Nephron (organoid): ENCODE measurements around the gene PERCC1.

ENCODE experiments used
- H3K27ac Mint-ChIP-seq, 3 experiments: 2 replicates each; pipeline ENCODE4 v1.8.0; 2020; ENCODE audit warnings: mixed read lengths in 3 of 3, mild to moderate bottlenecking in 2 of 3, moderate library complexity in 1 of 3
- H3K27me3 Mint-ChIP-seq: 2 replicates; pipeline ENCODE4 v1.8.0; 2021; ENCODE audit warnings: low read depth, mild to moderate bottlenecking, moderate library complexity, mixed read lengths
- H3K36me3 Mint-ChIP-seq: 2 replicates; pipeline ENCODE4 v1.8.0; 2020; ENCODE audit warnings: low read depth, mixed read lengths
- H3K4me1 Mint-ChIP-seq: 2 replicates; pipeline ENCODE4 v1.8.0; 2020; ENCODE audit warnings: mixed read lengths
- H3K4me3 Mint-ChIP-seq, 3 experiments: 2 replicates each; pipeline ENCODE4 v1.8.0; 2020; ENCODE audit warnings: mild to moderate bottlenecking in 3 of 3, mixed read lengths in 3 of 3, moderate library complexity in 2 of 3
- H3K9me3 Mint-ChIP-seq: 2 replicates; pipeline ENCODE4 v1.8.0; 2020; ENCODE audit warnings: mixed read lengths
- TF ChIP-seq, protein P1 (sequence below), 3 experiments: fragments of 200-600 bp; sonication (generic); IDR thresholded peaks; one replicate each; pipeline ENCODE4 v1.5.0; 2021; ENCODE audit warnings: antibody characterized with exemption in 3 of 3; ENCODE audit not compliant: unreplicated experiment in 3 of 3

The PERCC1 gene

DNA sequence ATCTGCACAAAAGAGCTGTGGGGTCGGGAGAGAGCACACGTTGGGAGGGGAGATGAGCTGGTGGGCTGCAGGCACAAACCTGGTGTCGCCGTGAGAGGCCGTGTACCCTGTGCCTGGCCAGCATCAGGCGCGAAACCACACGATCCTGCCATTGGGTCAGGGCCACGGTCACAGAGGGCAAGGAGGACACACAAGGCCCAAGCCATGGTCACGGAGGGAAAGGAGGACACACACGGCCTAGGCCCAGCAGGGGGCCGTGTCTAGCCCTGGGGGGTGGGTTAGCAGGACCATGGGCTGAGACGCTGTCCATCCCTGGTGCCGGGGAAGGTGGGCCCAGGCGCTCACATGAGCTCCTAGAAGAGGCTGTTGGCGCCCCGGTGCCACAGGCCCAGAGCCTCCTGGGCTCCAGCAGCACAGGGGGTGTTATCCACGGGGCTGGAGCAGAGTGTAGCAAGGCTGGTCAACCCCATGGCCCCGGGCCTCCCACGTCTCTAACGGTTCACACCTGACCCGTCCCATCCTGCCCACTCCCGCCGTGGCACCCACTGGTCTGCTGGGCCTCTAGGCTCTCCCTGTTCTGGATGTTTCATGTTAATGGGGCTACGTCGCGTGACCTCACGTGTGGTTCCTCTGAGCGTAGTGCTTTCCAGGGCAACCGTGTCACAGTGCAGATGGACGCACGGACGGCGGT lies 21.0 kb downstream of the PERCC1 start:
- H3K4me1 Mint-ChIP-seq, result no peaks in the 10 kb centered on the region
- no peaks in the 10 kb centered on the region for H3K27me3 Mint-ChIP-seq
- H3K36me3 Mint-ChIP-seq, result peaks cover 8% of the 10 kb centered on the region
- H3K4me3 Mint-ChIP-seq, result no peak overlapping the region
- no peaks in the 10 kb centered on the region for H3K9me3 Mint-ChIP-seq
- H3K27ac Mint-ChIP-seq, result no peak overlapping the region
- TF ChIP-seq, protein P1, sequence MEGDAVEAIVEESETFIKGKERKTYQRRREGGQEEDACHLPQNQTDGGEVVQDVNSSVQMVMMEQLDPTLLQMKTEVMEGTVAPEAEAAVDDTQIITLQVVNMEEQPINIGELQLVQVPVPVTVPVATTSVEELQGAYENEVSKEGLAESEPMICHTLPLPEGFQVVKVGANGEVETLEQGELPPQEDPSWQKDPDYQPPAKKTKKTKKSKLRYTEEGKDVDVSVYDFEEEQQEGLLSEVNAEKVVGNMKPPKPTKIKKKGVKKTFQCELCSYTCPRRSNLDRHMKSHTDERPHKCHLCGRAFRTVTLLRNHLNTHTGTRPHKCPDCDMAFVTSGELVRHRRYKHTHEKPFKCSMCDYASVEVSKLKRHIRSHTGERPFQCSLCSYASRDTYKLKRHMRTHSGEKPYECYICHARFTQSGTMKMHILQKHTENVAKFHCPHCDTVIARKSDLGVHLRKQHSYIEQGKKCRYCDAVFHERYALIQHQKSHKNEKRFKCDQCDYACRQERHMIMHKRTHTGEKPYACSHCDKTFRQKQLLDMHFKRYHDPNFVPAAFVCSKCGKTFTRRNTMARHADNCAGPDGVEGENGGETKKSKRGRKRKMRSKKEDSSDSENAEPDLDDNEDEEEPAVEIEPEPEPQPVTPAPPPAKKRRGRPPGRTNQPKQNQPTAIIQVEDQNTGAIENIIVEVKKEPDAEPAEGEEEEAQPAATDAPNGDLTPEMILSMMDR (IDR thresholded peaks at IDR 0.05; ENCODE audit: unreplicated experiment in 3 of 3), result no peak

DNA sequence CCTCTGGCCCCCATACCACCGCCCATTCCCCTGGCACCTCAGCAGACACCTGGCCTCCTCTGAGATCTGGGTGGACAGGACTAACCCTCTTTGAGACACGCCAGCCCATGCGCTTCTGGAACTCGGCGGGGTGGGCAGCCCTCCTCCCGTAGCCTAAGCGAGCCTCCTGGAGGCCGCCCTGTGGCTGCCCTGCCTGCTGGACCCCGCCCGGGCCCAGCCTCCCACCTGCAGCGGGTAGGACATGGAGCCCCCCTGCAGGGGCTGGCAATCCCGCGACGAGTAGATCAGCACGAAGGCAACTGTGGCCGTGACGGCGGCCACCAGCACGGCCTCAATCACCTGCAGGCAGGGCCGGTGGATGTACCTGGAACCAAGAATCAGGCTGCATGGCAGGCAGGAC lies 21.7 kb downstream of the PERCC1 start:
- H3K36me3 Mint-ChIP-seq, result peaks cover 8% of the 10 kb centered on the region
- TF ChIP-seq, protein P1 (IDR thresholded peaks at IDR 0.05; ENCODE audit: unreplicated experiment in 3 of 3), result no peak
- H3K9me3 Mint-ChIP-seq, result no peaks in the 10 kb centered on the region
- no peak overlapping the region for H3K4me3 Mint-ChIP-seq
- H3K27ac Mint-ChIP-seq, result no peak overlapping the region
- H3K27me3 Mint-ChIP-seq, result no peaks in the 10 kb centered on the region
- H3K4me1 Mint-ChIP-seq, result no peaks in the 10 kb centered on the region

DNA sequence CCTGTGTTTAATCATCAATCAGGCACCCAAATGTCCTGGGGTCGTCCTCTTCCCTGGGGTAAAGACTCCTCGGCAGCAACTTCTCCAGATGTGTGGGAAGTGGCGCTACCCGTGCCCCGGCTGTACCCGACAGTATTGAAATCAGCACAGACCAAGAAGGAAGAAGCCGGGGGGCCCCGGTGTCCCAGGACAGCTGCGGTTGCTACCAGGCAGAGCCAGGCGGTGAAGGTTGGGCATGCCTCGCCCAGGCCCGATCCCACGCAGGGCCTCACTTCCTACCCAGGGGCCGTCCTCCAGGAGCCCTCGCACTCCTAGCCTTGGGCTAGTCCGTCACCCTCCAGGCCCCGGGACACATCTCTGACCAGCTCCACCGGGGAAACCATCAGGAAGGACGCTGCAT lies 22.4 kb downstream of the PERCC1 start:
- Mint-ChIP-seq H3K27me3 (no peaks in the 10 kb centered on the region), H3K27ac (no peak overlapping the region), H3K36me3 (peaks cover 8% of the 10 kb centered on the region), H3K4me1 (no peaks in the 10 kb centered on the region), H3K9me3 (no peaks in the 10 kb centered on the region), H3K4me3 (no peak overlapping the region)
- TF ChIP-seq, protein P1 (IDR thresholded peaks at IDR 0.05; ENCODE audit: unreplicated experiment in 3 of 3), result no peak

DNA sequence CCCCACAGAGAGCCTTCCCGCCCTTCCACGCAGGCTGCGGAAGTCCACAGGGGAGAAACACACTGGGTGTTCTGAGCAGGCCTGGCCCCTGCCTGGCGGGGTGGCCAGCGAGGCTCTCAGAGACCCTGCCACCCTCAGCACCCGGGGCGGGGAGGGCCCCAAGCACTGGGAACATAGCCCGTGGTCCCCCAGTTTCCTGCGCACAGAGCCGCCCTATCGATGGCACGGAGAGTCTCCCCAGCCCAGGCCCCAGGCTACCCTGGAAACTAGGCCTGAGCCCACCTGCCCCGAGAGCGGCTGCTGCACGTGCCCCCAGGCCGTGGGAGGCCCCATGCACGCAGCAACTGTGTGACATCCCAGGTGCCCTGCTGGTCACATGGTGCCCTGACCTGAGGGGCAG lies 23.7 kb downstream of the PERCC1 start:
- Mint-ChIP-seq H3K27ac (no peak overlapping the region), H3K4me3 (no peak overlapping the region), H3K4me1 (peaks cover 4% of the 10 kb centered on the region), H3K27me3 (no peaks in the 10 kb centered on the region), H3K9me3 (no peaks in the 10 kb centered on the region), H3K36me3 (peaks cover 12% of the 10 kb centered on the region)
- TF ChIP-seq, protein P1 (IDR thresholded peaks at IDR 0.05; ENCODE audit: unreplicated experiment in 3 of 3), result no peak

DNA sequence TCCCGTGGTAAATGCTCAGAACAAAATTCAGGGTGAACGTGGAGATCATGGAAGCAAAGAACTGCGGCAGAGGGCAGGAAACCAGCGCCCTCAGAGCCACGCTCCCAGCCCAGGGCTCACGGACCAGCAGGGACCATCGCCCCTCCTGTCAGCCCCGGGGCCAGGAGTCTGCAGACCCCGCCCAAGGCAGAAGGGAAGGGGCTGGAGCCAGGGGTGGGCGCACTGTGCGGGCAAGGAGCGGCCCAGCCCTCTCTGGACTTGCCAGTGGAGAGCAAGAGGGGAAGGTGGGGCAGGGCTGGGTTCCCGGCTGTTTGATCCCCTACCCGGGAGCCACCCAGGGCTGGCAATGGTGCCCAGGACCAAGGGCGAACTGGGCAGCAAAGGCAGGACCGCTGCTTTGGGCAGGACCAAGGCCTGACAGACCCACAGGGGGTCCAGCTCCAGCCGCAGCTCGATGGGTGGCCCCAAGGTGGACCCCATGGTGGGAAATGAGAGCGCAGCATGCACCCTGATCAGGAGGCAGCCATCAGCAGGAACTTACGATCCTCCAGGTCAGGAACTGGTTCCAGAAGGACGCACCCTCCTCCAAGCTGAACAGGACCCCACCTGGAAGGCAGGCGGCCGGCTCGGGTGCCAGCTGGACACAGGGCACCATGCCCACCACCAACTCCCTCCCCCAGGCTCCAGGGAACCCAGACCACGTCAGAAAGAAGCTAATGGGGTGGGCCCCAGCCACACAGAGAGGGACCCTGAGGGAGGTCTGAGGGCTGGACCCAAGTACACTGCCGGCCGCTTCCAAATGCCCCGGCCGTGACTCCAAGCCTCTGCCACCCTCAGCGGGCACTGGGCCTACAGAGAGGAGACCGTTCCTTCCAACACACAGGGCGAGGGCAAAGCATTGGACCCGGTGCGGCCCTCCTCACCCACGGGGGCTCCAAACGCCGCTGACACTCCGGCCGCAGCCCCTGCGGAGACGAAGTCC lies 24.6 kb downstream of the PERCC1 start:
- Mint-ChIP-seq H3K4me3 (no peak overlapping the region), H3K27me3 (no peaks in the 10 kb centered on the region), H3K9me3 (no peaks in the 10 kb centered on the region), H3K36me3 (peaks cover 12% of the 10 kb centered on the region), H3K27ac (no peak overlapping the region), H3K4me1 (peaks cover 4% of the 10 kb centered on the region)
- TF ChIP-seq, protein P1 (IDR thresholded peaks at IDR 0.05; ENCODE audit: unreplicated experiment in 3 of 3), result no peak
